PC-3 (cell line): ENCODE data around the gene CLDN18. TPM values are rescaled to one million over a fixed set of nuclear protein-coding genes. Genes with fewer than 3 reads are reported as not detected.

Experiments used
- ATAC-seq: fragments of 200-7000 bp; cut with Tn5 transposase; 2 replicates; pipeline ENCODE4 v1.9.1; 2020; ENCODE audit warnings: mild to moderate bottlenecking, moderate library complexity
- BruUV-seq: library from RNA; stranded (reverse); fragments of 400-500 nt; replicated peaks from 2 replicates; lab custom pipeline; 2021; lab: Mats Ljungman, UMichigan
- CTCF ChIA-PET: fragments of 300-600 bp; sonication (Branson Sonifier 250); formaldehyde crosslinking; loops from one replicate; lab custom pipeline; 2022; ENCODE audit warnings: antibody characterized with exemption; lab: Charles Lee
- POLR2A ChIA-PET: fragments of 300-600 bp; sonication (Branson Sonifier 250); formaldehyde crosslinking; loops from one replicate; lab custom pipeline; 2022; ENCODE audit warnings: antibody characterized with exemption; ENCODE audit not compliant: unreplicated experiment; lab: Charles Lee
- DNase-seq: peaks from one replicate; pipeline ENCODE4 v3.0.0-alpha.2; 2015
- H2AFZ ChIP-seq: fragments of 300-600 bp; sonication (generic); 2 replicates; pipeline ENCODE4 v1.6.0; 2016; ENCODE audit warnings: antibody characterized with exemption, low read length
- H3F3A ChIP-seq: fragments of 300-600 bp; sonication (generic); one replicate; pipeline ENCODE4 v1.6.0; 2017; ENCODE audit warnings: antibody characterized with exemption, low read length, control low read depth, mild to moderate bottlenecking; ENCODE audit not compliant: unreplicated experiment
- H3K27ac ChIP-seq: fragments of 300-600 bp; sonication (generic); 2 replicates; pipeline ENCODE4 v1.5.1; 2016; ENCODE audit warnings: mild to moderate bottlenecking, low read length
- H3K27me3 ChIP-seq: fragments of 300-600 bp; sonication (generic); 2 replicates; pipeline ENCODE4 v1.6.1; 2016; ENCODE audit warnings: low read length, mixed read lengths
- H3K36me3 ChIP-seq: fragments of 300-600 bp; sonication (generic); 2 replicates; pipeline ENCODE4 v1.6.1; 2016; ENCODE audit warnings: low read depth, mixed run types, low read length, mixed read lengths
- H3K4me1 ChIP-seq: fragments of 300-600 bp; sonication (generic); 2 replicates; pipeline ENCODE4 v1.5.1; 2016; ENCODE audit warnings: low read length; ENCODE audit not compliant: insufficient read depth
- H3K4me2 ChIP-seq: fragments of 300-600 bp; sonication (generic); 2 replicates; pipeline ENCODE4 v1.6.0; 2016; ENCODE audit warnings: low read length
- H3K4me3 ChIP-seq: fragments of 300-600 bp; sonication (generic); 2 replicates; pipeline ENCODE4 v1.5.1; 2016; ENCODE audit warnings: mild to moderate bottlenecking, low read length, mixed read lengths
- H3K79me2 ChIP-seq: fragments of 300-600 bp; sonication (generic); 2 replicates; pipeline ENCODE4 v1.6.1; 2017; ENCODE audit warnings: low read length, mixed read lengths
- H3K9ac ChIP-seq: fragments of 300-600 bp; sonication (generic); 2 replicates; pipeline ENCODE4 v1.6.0; 2016; ENCODE audit warnings: mild to moderate bottlenecking, low read length
- H3K9me2 ChIP-seq: fragments of 300-600 bp; sonication (generic); replicated peaks from 2 replicates; pipeline ENCODE4 v1.6.1; 2016; ENCODE audit warnings: mixed run types, low read length, mixed read lengths
- H3K9me3 ChIP-seq: fragments of 300-600 bp; sonication (generic); 2 replicates; pipeline ENCODE4 v1.6.1; 2016; ENCODE audit warnings: low read length, mixed read lengths
- H4K20me1 ChIP-seq: fragments of 300-600 bp; sonication (generic); 2 replicates; pipeline ENCODE4 v1.6.1; 2016; ENCODE audit warnings: low read length, mixed read lengths
- EZH2 ChIP-seq: fragments of 300-600 bp; sonication (generic); IDR thresholded peaks from one replicate; pipeline ENCODE4 v1.6.1; 2017; ENCODE audit warnings: antibody characterized with exemption, mild to moderate bottlenecking, low read length; ENCODE audit not compliant: unreplicated experiment
- EZH2phosphoT487 ChIP-seq: fragments of 300-600 bp; sonication (generic); IDR thresholded peaks from 2 replicates; pipeline ENCODE4 v1.6.1; 2018; ENCODE audit warnings: mild to moderate bottlenecking, antibody characterized with exemption, low read length, borderline replicate concordance
- intact Hi-C: fragments of 100-400 bp; cut with micrococcal nuclease; formaldehyde crosslinking; loops from 2 replicates; pipeline ENCODE4 v1.9.0; 2023
- total RNA-seq: library from RNA; depleted of rRNA; stranded (reverse); fragments of >200 nt; gene quantifications from 2 replicates; pipeline ENCODE4 v1.2.3, GENCODE V29; 2014
- TF ChIP-seq, protein P1 (sequence below): fragments of 300-600 bp; sonication (generic); conservative IDR thresholded peaks from 2 replicates; pipeline ENCODE4 v1.5.1; 2017; ENCODE audit warnings: antibody characterized with exemption, low read depth, mild to moderate bottlenecking, low read length

Gene CLDN18
- total RNA-seq, 1 experiment from 2014 or later: not detected

DNA sequence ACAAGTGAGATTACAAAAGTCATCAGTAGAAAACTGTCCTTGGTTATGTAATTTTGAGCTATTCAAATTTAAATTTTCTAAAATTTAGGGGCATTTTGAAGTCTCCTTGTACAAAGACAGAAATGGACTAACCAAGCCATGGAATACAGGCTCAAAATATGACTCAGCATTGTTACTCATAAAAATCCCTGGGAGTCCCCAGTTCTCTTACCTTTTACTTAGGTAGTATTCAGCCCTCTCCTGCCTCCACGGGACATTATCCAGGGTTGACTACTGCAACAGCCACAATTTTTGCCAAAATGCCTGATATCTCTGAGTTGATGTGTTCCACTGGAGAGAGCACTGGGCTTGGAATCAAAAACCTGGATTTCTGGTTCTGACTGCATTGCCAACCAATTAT lies 25.0 kb downstream of the CLDN18 start:
- H3K79me2 ChIP-seq: no peaks in the 10 kb centered on the region
- ATAC-seq: no peak
- intact Hi-C loops: no loop called here
- H3K4me2 ChIP-seq: no peak overlapping the region
- ChIA-PET CTCF (no interaction called here), POLR2A (no interaction called here)
- no peaks in the 10 kb centered on the region for H3K27me3 ChIP-seq
- DNase-seq: peak; percentile 16
- no peaks in the 10 kb centered on the region for H3K9me3 ChIP-seq
- no peak overlapping the region for H3K9ac ChIP-seq
- no peaks in the 10 kb centered on the region for H3K9me2 ChIP-seq
- no peaks in the 10 kb centered on the region for H3F3A ChIP-seq
- H3K4me1 ChIP-seq: no peaks in the 10 kb centered on the region
- no peak overlapping the region for H3K27ac ChIP-seq
- H3K36me3 ChIP-seq: no peaks in the 10 kb centered on the region
- no TSS peak for BruUV-seq
- H4K20me1 ChIP-seq: no peaks in the 10 kb centered on the region
- H3K4me3 ChIP-seq: no peak overlapping the region
- H2AFZ ChIP-seq: no peak overlapping the region
- TF ChIP-seq EZH2phosphoT487 (no peak), EZH2 (no peak)
- TF ChIP-seq, protein P1, sequence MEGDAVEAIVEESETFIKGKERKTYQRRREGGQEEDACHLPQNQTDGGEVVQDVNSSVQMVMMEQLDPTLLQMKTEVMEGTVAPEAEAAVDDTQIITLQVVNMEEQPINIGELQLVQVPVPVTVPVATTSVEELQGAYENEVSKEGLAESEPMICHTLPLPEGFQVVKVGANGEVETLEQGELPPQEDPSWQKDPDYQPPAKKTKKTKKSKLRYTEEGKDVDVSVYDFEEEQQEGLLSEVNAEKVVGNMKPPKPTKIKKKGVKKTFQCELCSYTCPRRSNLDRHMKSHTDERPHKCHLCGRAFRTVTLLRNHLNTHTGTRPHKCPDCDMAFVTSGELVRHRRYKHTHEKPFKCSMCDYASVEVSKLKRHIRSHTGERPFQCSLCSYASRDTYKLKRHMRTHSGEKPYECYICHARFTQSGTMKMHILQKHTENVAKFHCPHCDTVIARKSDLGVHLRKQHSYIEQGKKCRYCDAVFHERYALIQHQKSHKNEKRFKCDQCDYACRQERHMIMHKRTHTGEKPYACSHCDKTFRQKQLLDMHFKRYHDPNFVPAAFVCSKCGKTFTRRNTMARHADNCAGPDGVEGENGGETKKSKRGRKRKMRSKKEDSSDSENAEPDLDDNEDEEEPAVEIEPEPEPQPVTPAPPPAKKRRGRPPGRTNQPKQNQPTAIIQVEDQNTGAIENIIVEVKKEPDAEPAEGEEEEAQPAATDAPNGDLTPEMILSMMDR: no peak

GRCh38 chr3:138036572-138036971 lies 26.6 kb downstream of the CLDN18 start:
- H3K36me3 ChIP-seq: no peaks in the 10 kb centered on the region
- no peaks in the 10 kb centered on the region for H3K27me3 ChIP-seq
- H3F3A ChIP-seq: no peaks in the 10 kb centered on the region
- ChIA-PET POLR2A (interaction anchor here (0.6 kb wide), 2 partner anchors 66 to 849 kb away, joined by 3 to 4 read pairs; no protein-coding TSS in a partner anchor), CTCF (no interaction called here)
- H3K4me2 ChIP-seq: no peak overlapping the region
- no peaks in the 10 kb centered on the region for H4K20me1 ChIP-seq
- no peaks in the 10 kb centered on the region for H3K79me2 ChIP-seq
- ATAC-seq (no peak), DNase-seq (no peak)
- H3K9me3 ChIP-seq: no peaks in the 10 kb centered on the region
- no peak overlapping the region for H3K4me3 ChIP-seq
- H3K9ac ChIP-seq: no peak overlapping the region
- H3K4me1 ChIP-seq: no peaks in the 10 kb centered on the region; the same call in 1 of the 2 replicates
- H3K9me2 ChIP-seq: no peaks in the 10 kb centered on the region
- BruUV-seq: no TSS peak
- H2AFZ ChIP-seq: no peak overlapping the region
- no peak for TF ChIP-seq EZH2
- no peak for TF ChIP-seq EZH2phosphoT487
- TF ChIP-seq, protein P1: no peak
- no peak overlapping the region for H3K27ac ChIP-seq
- intact Hi-C loops: no loop called here

DNA sequence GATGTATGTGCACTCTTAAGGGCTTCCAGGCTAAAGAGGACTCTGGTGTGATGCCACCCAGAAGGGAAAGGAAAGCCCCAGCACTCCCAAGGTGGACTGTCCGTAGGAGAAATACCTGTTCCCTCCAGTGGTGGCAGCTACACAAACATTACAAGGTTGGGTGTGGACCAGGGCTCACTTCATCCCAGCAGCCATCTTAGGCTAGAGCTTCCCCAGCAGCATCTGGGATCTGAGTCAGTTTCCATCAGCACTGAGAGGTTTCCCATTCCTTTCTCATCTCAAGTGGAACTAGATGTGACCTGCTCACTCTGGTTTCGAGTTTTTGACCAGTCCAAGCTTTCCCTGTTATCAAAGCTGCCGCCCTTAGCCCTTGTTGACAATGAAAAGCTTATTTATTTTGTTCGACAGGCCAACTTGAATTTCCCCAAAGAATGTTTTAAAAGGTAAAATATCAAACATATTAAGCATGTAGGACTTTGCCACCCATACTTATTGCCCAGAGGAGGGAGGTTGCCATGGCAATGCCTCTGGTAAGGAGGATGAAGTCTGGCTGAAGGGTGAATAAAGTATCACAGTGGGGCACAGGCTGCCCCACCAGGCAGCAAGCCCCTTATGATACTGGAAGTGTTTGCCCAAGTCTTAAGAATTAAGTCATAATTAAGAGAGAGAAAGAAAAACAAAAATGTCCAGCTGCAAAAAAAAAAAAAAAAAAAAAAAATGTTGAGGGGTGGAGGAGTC lies 28.9 kb downstream of the CLDN18 start:
- intact Hi-C loops: no loop called here
- no peak for ATAC-seq

More for the DNA sequence above, 28.9 kb downstream of the CLDN18 start:
- no peaks in the 10 kb centered on the region for H3K36me3 ChIP-seq
- no peak overlapping the region for H3K4me3 ChIP-seq
- H3F3A ChIP-seq: no peaks in the 10 kb centered on the region
- DNase-seq: peak; percentile 4
- no peaks in the 10 kb centered on the region for H3K27me3 ChIP-seq
- peaks cover 14% of the 10 kb centered on the region for H3K4me1 ChIP-seq
- H3K4me2 ChIP-seq: no peak overlapping the region
- no peaks in the 10 kb centered on the region for H3K79me2 ChIP-seq
- no peak overlapping the region for H3K27ac ChIP-seq
- H4K20me1 ChIP-seq: no peaks in the 10 kb centered on the region
- TF ChIP-seq EZH2 (no peak), EZH2phosphoT487 (no peak)
- TF ChIP-seq, protein P1: no peak
- POLR2A ChIA-PET: no interaction called here
- no peak overlapping the region for H3K9ac ChIP-seq
- CTCF ChIA-PET: no interaction called here
- H3K9me2 ChIP-seq: no peaks in the 10 kb centered on the region
- H3K9me3 ChIP-seq: no peaks in the 10 kb centered on the region
- H2AFZ ChIP-seq: no peak overlapping the region
- no TSS peak for BruUV-seq
